SIG-M5 treated with dmso at 0.1 percent for 504 hours (cell line): Measurements from ENCODE around the gene MICB.
"Not testable (repeated sequence)": the region's sequence is repeated elsewhere in the genome, so short reads cannot be mapped to it uniquely, and the experiment has no call there.

ENCODE experiments used
- DNase-seq: peaks from one replicate; lab custom pipeline; 2025; ENCODE audit not compliant: unreplicated experiment; lab: John Stamatoyannopoulos, UW

Gene MICB

GRCh38 chr6:31497531-31498476 is at the start of gene MICB:
Gene MICB, plus strand, starts transcription at chr6:31498145. Its CDS starts 49 bp downstream, at chr6:31498194.
- peak; percentile 85 for DNase-seq

GRCh38 chr6:31450751-31451150 is 47.2 kb upstream of the MICB start:
- DNase-seq = no peak

DNA sequence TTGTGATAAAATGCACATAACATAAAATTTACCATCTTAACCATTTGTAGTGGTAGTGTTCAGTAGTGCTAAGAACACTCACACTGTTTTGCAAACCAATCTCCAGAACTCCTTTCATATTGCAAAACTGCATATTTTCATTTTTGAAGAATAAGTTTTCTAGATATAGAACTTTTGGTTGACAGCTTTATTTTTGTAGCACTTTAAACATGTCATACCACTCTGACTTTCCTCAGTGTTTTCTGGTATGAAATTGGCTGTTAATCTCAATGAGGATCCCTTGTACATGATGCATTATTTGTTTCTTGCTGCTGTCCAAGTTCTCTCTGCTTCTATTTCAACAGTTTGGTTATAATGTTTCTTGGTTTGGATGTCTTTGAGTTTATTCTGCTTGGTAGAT is 45.1 kb upstream of the MICB start:
- no peak for DNase-seq

DNA sequence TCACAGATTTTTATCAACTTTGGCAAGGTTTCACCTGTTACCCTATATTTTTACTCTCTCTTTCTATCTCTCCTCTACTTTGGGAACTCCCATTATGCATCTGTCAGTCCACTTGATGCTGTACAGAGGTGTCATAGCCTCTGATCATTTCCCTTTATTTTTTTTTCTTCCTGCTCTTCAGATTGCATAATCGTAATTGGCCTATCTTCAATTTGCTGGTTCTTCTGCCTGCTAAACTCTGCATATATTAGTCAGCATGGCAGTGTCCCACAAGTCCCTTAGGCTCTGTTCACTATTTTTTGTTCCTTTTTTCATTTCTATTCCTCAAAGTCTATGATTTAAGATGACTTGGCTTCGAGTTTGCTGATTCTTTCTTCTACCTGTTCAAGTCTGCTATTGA is 44.7 kb upstream of the MICB start:
- peak; percentile 83 for DNase-seq

GRCh38 chr6:31459864-31460263 is 38.1 kb upstream of the MICB start:
- DNase-seq = not testable (repeated sequence)

GRCh38 chr6:31460361-31461025 is 37.5 kb upstream of the MICB start:
- DNase-seq = no peak

DNA sequence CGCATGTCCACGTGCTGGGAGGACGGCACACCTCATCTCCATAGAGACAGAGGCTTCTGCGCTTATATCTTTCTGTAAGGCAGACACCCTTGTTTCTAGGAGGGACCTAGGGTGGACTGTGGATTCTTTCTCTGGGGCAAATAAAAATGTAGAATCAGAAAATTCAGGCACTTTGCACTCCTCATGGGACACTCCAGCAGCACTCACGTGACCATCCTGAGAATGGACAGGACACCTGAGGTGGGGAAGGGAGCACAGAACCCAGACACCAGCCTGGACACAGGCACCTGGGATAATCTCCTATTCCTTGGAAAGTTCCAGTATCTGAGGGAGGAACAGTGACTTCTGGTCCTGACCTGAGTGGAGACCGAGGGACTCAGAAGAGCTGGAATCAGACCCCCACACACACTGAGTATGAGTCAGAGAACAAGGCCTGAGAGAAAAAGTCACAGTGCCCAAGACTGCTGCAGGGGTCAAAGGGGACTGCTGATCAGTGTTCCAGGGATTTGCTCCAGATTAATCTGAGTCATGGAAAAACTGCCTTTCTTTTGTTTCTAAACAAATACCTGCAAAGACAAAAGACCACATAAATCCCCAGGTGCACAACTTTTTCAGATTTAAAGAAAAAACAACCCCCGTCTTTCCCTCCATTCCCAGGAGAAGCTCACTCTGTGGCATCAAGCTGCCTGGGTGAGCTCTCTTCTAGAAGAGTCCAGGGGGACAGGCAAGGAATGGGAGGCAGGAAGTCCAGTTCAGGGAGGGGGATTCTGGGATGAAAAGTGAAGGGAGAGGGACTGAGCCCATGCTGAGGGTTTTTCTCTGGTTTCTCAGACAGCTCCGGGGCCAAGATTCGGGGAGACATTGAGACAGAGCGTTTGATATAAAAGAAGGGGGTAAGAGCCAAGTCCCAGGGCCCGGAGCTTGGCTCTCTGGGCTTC is 35.6 kb upstream of the MICB start:
- DNase-seq = no peak

- DNase-seq = peak; percentile 61
Observed at GRCh38 chr6:31462964-31463870, 34.7 kb upstream of the MICB start.

DNA sequence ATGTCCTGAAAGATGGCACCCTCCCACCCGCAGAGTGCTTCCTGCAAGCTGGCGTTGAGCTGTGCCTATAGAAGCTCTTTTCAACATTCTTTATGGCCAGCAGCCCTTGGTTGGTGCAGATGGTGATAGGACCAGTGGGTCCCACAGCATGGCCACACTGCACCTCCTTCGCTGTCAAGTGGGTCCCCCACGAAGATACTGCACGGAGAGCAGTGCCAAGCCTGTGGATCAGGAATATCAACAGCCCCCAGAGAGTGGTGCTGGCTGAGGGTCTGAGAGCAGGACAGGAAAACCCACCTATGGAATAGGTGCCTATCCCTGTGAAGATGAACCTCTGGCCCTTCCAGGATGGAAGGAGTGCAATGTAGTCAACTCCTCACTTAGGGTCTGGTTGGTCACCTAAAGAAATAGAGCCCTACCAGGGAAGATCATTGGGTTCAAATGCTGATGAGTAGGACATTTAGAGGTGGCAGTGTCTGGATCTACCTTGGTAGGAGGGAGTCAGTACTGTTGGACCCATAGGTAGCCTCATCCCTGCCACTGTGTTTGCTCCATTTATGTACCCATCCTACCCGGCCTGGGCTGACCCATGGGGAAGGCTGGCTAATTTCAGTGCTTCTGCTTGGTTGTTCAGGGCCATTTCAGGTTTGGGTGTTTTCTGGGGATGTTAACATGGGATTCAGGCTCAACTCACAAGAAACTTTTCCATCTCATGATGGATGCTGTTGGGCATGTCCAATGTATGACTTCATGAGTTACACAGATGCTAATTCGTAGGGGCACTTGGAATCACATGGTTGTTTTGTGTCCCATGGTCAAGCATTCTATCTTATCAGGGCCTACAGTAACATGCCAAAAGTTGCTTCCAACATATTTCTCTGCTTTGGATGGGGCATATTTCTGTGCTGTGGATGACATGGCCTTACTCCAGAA is 33.4 kb upstream of the MICB start:
- DNase-seq = no peak

- no peak for DNase-seq
Observed at GRCh38 chr6:31465185-31465536, 32.8 kb upstream of the MICB start.

- no peak for DNase-seq
Observed at GRCh38 chr6:31465718-31466117, 32.2 kb upstream of the MICB start.

GRCh38 chr6:31466466-31466865 is 31.5 kb upstream of the MICB start:
- no peak for DNase-seq

GRCh38 chr6:31467151-31467550 is 30.8 kb upstream of the MICB start:
- no peak for DNase-seq

- DNase-seq = no peak
Observed at GRCh38 chr6:31468311-31468710, 29.6 kb upstream of the MICB start.

DNA sequence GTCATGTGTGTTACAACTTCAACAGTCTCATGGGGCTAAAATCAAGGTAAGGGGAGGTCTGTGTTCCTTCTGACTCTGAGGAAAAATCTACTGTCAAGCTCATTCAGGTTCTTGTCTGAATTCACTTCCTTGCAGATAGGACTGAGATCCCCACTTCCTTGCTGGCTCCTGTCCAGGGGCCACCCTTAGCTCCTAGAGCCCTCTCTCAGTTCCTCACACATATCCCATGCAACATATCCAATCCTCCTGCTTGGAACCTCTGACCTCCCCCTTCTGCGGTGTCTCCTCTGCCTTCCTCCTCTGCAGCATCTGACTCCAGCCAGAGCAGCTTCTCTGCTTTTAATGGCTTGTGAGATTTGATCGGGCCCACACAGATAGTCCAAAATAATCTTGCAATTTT is 27.1 kb upstream of the MICB start:
- no peak for DNase-seq

DNA sequence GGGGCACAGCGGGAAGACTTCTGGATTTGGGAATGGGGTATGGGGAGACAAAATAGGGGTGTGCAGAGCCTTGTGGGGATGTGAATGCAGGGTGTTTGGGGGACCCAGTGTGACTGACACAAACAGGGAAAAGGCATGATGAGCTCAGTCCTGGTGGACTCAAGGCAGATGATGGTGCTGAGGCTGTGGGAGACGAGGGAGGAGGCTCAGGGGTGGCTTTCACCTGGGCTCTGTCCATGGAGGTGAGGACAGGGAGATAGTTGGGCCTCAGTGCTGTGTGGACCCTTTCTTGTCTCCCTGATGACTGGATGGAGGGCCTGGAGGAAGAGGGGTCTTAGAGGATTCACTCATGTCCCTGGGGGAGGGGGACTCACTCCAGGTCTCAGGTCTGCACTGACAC is 26.2 kb upstream of the MICB start:
- DNase-seq = no peak

- no peak for DNase-seq
Observed at GRCh38 chr6:31472259-31472658, 25.7 kb upstream of the MICB start.

DNA sequence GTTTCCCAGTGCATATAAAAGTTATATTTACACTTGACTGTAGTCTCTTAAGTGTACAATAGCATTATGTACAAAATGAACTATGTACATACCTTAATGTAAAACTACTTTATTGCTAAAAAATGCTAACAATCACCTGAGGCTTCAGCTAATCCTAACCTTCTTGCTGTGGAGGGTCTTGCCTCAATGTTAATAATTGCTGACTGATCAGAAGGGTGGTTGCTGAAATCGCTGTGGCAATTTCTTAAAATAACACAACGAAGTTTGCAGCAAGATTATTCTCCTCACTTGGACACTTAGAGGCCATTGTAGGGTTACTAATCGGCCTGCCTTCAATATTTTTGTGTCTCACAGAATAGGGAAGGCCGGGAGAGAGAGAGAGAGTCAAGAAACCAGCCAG is 24.7 kb upstream of the MICB start:
- no peak for DNase-seq
